Measurements from ENCODE around the gene GET3. TPM values are rescaled to one million over a fixed set of nuclear protein-coding genes. Genes with fewer than 3 reads are reported as not detected.

The GET3 gene
- total RNA-seq, 4 donors from 2014 or later = 70.7 to 88.8 (median 83.3) TPM

DNA sequence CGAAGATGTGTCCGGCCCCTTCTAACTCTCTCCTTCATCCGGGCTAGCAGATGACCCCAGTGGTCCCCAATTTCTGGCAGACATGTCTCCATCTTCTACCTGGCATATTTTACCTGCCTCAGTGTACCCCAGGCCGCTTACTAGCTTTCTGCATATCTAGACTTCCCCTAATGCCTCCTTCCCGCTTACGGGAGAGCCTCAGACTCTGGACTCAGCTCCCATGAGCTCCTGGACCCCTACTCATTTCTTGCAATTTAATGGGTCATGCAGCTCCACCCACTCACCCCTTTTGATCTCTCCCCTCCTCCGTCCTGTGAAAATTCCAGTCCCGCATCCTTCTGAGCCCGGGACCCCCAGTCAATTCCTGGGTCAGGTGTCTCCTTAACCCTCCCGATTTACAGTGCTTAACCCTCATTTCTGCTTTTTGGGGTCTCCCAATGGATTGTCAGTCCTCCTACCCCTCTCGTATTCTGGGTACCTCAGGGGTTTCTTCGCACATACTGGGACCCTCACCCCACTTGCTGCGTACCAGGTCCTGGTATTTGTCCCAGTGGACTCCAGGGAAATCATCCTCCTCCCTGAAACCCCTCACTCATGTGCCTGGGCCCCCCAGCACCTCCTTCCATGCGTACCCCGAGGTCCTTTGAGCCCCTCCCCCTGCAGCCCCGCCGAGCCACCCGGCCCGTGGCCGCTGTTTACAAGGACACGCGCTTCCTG, 53.5 kb downstream of the GET3 start:
- no peaks in the 10 kb centered on the region for H3K27me3 ChIP-seq
- H3K4me1 ChIP-seq = peaks cover 42 to 50% of the 10 kb centered on the region in 2 donors
- peak overlapping the region in 2 of 3 donors; percentile 19 to 90 for H3K4me3 ChIP-seq (replicated peaks in 1 of 3)
- H3K27ac ChIP-seq = peak overlapping the region; percentile 96 to 99 (median 96)
- 4 to 5% methylated on average over 17 to 22 of the region's 22 CpGs for WGBS, 2 donors
- no peaks in the 10 kb centered on the region for H3K9me3 ChIP-seq
- no peak for TF ChIP-seq POLR2A (IDR thresholded peaks at IDR 0.05)
- TF ChIP-seq, protein P1, sequence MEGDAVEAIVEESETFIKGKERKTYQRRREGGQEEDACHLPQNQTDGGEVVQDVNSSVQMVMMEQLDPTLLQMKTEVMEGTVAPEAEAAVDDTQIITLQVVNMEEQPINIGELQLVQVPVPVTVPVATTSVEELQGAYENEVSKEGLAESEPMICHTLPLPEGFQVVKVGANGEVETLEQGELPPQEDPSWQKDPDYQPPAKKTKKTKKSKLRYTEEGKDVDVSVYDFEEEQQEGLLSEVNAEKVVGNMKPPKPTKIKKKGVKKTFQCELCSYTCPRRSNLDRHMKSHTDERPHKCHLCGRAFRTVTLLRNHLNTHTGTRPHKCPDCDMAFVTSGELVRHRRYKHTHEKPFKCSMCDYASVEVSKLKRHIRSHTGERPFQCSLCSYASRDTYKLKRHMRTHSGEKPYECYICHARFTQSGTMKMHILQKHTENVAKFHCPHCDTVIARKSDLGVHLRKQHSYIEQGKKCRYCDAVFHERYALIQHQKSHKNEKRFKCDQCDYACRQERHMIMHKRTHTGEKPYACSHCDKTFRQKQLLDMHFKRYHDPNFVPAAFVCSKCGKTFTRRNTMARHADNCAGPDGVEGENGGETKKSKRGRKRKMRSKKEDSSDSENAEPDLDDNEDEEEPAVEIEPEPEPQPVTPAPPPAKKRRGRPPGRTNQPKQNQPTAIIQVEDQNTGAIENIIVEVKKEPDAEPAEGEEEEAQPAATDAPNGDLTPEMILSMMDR (IDR thresholded peaks at IDR 0.05) = no peak
- intact Hi-C loops (cut with DNase I) = no loop called here
- DNase-seq = peak in 1 of 2 donors; percentile 20
- peaks cover 0 to 16% of the 10 kb centered on the region in 2 donors for H3K36me3 ChIP-seq

DNA sequence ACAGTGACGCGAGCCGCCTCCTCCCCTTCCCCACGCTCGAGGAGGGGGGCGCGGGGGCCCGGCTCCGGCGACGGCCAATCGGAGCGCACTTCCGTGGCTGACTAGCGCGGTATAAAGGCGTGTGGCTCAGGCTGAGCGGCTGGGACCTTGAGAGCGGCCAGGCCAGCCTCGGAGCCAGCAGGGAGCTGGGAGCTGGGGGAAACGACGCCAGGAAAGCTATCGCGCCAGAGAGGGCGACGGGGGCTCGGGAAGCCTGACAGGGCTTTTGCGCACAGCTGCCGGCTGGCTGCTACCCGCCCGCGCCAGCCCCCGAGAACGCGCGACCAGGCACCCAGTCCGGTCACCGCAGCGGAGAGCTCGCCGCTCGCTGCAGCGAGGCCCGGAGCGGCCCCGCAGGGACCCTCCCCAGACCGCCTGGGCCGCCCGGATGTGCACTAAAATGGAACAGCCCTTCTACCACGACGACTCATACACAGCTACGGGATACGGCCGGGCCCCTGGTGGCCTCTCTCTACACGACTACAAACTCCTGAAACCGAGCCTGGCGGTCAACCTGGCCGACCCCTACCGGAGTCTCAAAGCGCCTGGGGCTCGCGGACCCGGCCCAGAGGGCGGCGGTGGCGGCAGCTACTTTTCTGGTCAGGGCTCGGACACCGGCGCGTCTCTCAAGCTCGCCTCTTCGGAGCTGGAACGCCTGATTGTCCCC, 54.2 kb downstream of the GET3 start, which contains the start of gene JUNB:
TSS of gene JUNB (plus strand) at position 142 of the 706 bp plus-strand sequence. CDS start at position 428, 286 bp downstream.
- 0 to 3% methylated on average over 14 to 29 of the region's 73 CpGs for WGBS, 2 donors
- Histone ChIP-seq H3K4me3 (replicated peaks in 1 of 3) (peak within 1 kb of the TSS; percentile 81 to 100 (median 90)), H3K4me1 (peaks cover 41 to 50% of the 10 kb centered on the region in 2 donors), H3K27ac (peak within 1 kb of the TSS; percentile 96 to 99 (median 96)), H3K9me3 (no peaks in the 10 kb centered on the region), H3K36me3 (peaks cover 0 to 16% of the 10 kb centered on the region in 2 donors), H3K27me3 (no peaks in the 10 kb centered on the region)
- intact Hi-C loops (cut with DNase I) = no loop called here
- TF ChIP-seq, protein P1 (IDR thresholded peaks at IDR 0.05) = no peak
- TF ChIP-seq POLR2A (IDR thresholded peaks at IDR 0.05) = peak; percentile 100
- DNase-seq = peak; percentile 97

DNA sequence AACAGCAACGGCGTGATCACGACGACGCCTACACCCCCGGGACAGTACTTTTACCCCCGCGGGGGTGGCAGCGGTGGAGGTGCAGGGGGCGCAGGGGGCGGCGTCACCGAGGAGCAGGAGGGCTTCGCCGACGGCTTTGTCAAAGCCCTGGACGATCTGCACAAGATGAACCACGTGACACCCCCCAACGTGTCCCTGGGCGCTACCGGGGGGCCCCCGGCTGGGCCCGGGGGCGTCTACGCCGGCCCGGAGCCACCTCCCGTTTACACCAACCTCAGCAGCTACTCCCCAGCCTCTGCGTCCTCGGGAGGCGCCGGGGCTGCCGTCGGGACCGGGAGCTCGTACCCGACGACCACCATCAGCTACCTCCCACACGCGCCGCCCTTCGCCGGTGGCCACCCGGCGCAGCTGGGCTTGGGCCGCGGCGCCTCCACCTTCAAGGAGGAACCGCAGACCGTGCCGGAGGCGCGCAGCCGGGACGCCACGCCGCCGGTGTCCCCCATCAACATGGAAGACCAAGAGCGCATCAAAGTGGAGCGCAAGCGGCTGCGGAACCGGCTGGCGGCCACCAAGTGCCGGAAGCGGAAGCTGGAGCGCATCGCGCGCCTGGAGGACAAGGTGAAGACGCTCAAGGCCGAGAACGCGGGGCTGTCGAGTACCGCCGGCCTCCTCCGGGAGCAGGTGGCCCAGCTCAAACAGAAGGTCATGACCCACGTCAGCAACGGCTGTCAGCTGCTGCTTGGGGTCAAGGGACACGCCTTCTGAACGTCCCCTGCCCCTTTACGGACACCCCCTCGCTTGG, 55.0 kb downstream of the GET3 start:
- Histone ChIP-seq H3K4me3 (replicated peaks in 1 of 3) (peak overlapping the region; percentile 81 to 100 (median 90)), H3K9me3 (no peaks in the 10 kb centered on the region), H3K36me3 (peaks cover 0 to 16% of the 10 kb centered on the region in 2 donors), H3K27me3 (no peaks in the 10 kb centered on the region), H3K4me1 (peaks cover 34 to 43% of the 10 kb centered on the region in 2 donors), H3K27ac (peak overlapping the region; percentile 96 to 99 (median 96))
- peak; percentile 63 to 80 for DNase-seq
- intact Hi-C loops (cut with DNase I) = no loop called here
- TF ChIP-seq, protein P1 (IDR thresholded peaks at IDR 0.05) = no peak
- TF ChIP-seq POLR2A (IDR thresholded peaks at IDR 0.05) = peak in 1 of 2 donors; percentile 77
- 0% methylated on average over 6 to 10 of the region's 84 CpGs for WGBS, 2 donors

DNA sequence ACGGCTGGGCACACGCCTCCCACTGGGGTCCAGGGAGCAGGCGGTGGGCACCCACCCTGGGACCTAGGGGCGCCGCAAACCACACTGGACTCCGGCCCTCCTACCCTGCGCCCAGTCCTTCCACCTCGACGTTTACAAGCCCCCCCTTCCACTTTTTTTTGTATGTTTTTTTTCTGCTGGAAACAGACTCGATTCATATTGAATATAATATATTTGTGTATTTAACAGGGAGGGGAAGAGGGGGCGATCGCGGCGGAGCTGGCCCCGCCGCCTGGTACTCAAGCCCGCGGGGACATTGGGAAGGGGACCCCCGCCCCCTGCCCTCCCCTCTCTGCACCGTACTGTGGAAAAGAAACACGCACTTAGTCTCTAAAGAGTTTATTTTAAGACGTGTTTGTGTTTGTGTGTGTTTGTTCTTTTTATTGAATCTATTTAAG, 55.6 kb downstream of the GET3 start:
- Histone ChIP-seq H3K27me3 (no peaks in the 10 kb centered on the region), H3K4me3 (replicated peaks in 1 of 3) (peak overlapping the region; percentile 81 to 100 (median 90)), H3K27ac (peak overlapping the region; percentile 96 to 99 (median 96)), H3K4me1 (peaks cover 28 to 37% of the 10 kb centered on the region in 2 donors), H3K36me3 (peaks cover 0 to 16% of the 10 kb centered on the region in 2 donors), H3K9me3 (no peaks in the 10 kb centered on the region)
- TF ChIP-seq, protein P1 (IDR thresholded peaks at IDR 0.05) = no peak
- TF ChIP-seq POLR2A (IDR thresholded peaks at IDR 0.05) = no peak
- intact Hi-C loops (cut with DNase I) = no loop called here
- no peak for DNase-seq
- 0 to 1% methylated on average over 21 to 22 of the region's 22 CpGs for WGBS, 2 donors

All from thyroid gland (tissue), 4 donors.